ENCODE data around the gene MRPL39. TPM values are rescaled to one million over a fixed set of nuclear protein-coding genes. Genes with fewer than 3 reads are reported as not detected.

Gene MRPL39
- total RNA-seq, 1 donor: 39.3 TPM

GRCh38 chr21:25550352-25551120 lies 56.7 kb downstream of the MRPL39 start:
- TF ChIP-seq CTCF (IDR thresholded peaks at IDR 0.05; ENCODE audit: insufficient read depth, low read depth, low read length): no peak
- no peak overlapping the region for H3K4me3 ChIP-seq (ENCODE audit: low read depth, low read length)
- DNase-seq (ENCODE audit: low read depth): no peak

GRCh38 chr21:25541042-25541441 lies 66.2 kb downstream of the MRPL39 start:
- TF ChIP-seq CTCF (IDR thresholded peaks at IDR 0.05; ENCODE audit: insufficient read depth, low read depth, low read length): no peak
- DNase-seq (ENCODE audit: low read depth): no peak
- H3K4me3 ChIP-seq (ENCODE audit: low read depth, low read length): no peak overlapping the region

GRCh38 chr21:25539606-25540005 lies 67.7 kb downstream of the MRPL39 start:
- no peak overlapping the region for H3K4me3 ChIP-seq (ENCODE audit: low read depth, low read length)
- TF ChIP-seq CTCF (IDR thresholded peaks at IDR 0.05; ENCODE audit: insufficient read depth, low read depth, low read length): no peak
- DNase-seq (ENCODE audit: low read depth): no peak

GRCh38 chr21:25537174-25537573 lies 70.1 kb downstream of the MRPL39 start:
- no peak for DNase-seq (ENCODE audit: low read depth)
- H3K4me3 ChIP-seq (ENCODE audit: low read depth, low read length): no peak overlapping the region
- TF ChIP-seq CTCF (IDR thresholded peaks at IDR 0.05; ENCODE audit: insufficient read depth, low read depth, low read length): no peak

GRCh38 chr21:25536752-25537151 lies 70.5 kb downstream of the MRPL39 start:
- DNase-seq (ENCODE audit: low read depth): no peak
- no peak overlapping the region for H3K4me3 ChIP-seq (ENCODE audit: low read depth, low read length)
- no peak for TF ChIP-seq CTCF (IDR thresholded peaks at IDR 0.05; ENCODE audit: insufficient read depth, low read depth, low read length)

- DNase-seq (ENCODE audit: low read depth): no peak
- H3K4me3 ChIP-seq (ENCODE audit: low read depth, low read length): no peak overlapping the region
- no peak for TF ChIP-seq CTCF (IDR thresholded peaks at IDR 0.05; ENCODE audit: insufficient read depth, low read depth, low read length)
Observed at GRCh38 chr21:25535849-25536248, 71.4 kb downstream of the MRPL39 start.

Other genes with a start within 250 kb of the MRPL39 start
- gene JAM2, start 31.8 kb upstream of the MRPL39 start, total RNA-seq: under 0.01 and 1.7 TPM in 2 replicates
- 28.0 and 41.5 TPM in 2 replicates for gene ATP5PF, start 127.4 kb upstream of the MRPL39 start, total RNA-seq
- 19.6 and 31.1 TPM in 2 replicates for gene GABPA, start 127.5 kb upstream of the MRPL39 start, total RNA-seq